Activated naive CD4-positive, alpha-beta T cell treated with anti-CD3 and anti-CD28 coated beads, Interleukin-2, amount 50 U/mL, for 16 hours (primary cell): ENCODE results near the gene KRTAP10-12.

ENCODE experiments used
- DNase-seq: peaks from one replicate; pipeline ENCODE4 v3.0.0-alpha.2; 2020

The KRTAP10-12 gene

DNA sequence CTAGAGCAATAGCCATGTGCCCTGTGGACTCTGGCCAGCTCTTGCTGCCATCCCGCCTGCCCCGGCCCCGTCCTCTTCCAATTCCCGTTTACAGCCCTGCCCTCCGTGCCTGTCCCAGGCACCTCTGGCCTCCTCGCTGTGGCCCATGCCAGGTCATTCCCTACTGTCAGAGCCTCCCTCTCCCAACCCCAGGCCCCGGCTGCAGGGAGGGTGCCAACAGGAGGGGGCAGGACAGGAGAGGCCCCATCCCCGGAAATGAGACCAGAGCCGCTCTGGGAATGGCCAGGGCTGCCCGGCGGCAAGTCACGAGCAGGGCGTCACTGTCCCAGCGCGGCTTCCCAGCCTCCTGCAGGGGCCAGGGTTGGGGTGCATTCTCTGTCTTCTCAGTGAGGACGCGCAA, 37.9 kb downstream of the KRTAP10-12 start:
- no peak for DNase-seq

DNA sequence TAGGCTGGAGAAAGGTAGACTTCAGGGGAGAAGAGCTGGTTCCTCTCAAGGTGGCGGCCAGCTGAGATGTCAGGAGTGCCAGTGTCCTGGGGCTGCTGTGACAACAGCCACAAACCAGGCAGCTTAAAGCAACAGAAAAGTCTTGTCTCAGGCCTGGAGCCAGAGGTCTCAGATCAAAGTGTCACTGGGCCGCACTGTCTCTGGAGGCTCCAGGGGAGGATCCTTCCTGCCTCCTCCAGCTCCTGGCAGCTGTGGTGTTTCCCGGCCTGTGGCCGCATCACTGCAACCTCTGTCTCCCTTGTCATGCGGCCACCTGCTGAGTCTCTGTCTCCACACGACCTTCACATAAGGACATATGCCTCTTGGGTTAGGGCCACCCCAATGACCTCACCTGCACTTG, 38.8 kb downstream of the KRTAP10-12 start:
- DNase-seq = no peak

DNA sequence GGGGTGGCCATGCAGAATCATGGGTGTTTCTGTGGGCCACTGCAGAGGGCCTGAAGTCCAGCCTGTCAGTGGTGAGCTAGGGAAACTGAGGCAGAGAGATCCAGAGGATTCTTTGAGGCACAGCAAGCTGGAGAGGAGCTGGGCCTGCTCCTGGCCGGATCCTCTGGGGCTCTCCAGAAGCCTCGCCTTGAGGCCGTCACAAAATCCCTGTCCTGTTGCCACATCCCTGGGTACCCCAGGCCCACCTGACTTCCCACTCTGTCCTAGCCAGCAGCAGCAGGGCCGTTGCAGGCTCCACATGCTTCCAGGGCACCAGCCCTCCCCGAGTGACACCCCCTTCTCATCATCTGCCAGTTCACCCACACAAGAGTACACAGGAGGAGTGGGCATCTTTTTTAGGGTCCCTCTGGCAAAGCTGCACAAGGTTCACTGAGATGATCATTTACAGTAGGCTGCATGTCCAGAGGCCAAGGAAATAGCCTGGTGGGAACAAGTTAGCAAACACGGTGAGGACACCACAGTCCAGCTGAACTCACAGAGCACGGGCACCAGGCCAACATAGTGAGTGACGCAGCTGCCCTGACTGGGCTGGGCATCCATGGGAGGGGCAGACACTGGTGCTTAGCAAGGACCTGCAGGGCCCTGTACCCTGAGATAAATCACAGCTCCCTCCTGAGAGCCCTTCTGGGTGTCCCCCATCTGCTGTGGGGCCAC, 39.5 kb downstream of the KRTAP10-12 start:
- DNase-seq = no peak

DNA sequence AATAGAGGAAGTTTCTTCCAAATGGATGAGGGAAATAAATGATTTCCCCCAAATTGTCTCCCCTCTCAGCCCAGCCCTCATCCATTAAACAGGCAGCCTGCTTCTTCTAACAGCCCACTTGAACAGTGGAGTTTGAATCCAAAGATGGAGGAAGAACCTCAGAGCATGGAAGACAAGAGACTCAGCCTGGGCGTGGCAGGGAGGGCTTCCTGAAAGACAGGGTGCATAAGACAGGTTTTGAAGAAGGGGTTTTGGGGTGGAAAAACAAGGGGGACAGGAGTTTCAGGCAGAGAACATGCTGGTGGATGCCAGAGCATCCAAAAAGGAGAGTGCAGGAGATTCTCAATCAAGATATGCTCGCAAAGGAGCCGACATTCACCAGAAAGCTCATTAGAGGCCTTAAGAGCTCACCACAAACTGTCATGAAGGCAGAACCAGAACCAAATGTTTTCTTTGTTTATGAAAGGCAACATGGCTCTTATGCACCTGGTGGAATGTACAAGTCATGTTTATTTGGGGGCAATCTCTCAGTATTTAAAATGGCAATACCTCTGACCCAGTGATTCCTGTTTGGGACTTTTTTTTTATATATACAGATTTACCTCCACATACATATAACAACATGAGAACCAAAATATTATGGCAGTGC, 40.9 kb downstream of the KRTAP10-12 start:
- DNase-seq = no peak

DNA sequence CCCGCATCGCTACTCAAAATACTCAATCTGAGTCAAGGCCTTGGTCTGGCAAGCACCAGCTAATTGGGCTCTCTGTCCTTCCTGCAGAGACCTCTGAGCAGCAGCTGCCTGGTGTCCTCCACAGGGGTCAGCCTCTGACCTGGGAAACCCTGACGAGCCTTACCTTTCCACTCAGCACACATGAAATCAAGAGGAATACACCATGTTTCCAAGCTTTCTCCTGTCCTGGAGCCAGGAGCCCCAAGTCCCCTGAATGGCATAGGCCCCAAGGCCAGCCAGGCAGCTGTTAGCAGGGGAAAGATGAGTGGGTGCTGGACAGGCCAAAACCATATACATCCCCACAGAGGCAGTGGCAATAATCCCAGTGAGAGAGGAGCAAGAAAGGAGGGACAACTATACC, 41.6 kb downstream of the KRTAP10-12 start:
- DNase-seq = no peak

DNA sequence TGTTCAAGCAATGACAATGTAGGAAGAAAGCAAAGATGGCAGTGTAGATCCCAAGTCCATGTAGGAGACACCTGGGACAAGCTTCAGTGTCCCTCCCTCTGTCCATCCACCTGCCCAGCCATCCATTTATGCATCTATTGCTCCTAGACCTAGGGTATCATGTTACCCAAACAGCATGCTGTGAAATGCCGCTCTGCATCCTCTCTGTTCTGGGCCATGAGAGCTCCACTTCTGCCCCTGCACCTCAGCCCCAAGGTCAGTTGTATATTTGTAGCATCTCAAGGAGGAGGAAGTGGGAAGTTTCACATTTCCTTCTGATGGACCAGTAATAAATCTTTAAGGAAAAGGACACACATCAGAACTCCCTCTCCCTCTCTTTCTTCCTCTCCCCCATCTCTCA, 42.3 kb downstream of the KRTAP10-12 start:
- no peak for DNase-seq

DNA sequence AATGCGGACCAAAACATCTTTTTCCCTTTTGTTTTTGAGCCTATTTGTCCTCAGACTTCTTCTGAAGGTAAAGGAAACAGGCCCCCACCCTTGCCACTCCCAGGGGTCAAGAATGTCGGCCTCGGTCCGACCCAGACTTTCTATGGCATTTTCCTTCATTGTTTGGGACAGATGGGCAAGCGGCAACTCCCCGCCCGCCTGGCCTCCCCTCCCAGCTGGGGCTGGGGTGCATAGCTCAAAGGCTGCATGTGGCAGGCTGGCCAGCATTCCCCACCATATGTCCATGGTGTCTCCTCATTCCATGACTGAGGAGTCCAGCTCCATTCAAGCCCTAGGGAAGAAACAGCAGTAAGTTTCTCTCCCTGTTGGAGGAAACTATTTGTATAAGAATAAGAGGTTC, 43.8 kb downstream of the KRTAP10-12 start:
- DNase-seq = no peak

DNA sequence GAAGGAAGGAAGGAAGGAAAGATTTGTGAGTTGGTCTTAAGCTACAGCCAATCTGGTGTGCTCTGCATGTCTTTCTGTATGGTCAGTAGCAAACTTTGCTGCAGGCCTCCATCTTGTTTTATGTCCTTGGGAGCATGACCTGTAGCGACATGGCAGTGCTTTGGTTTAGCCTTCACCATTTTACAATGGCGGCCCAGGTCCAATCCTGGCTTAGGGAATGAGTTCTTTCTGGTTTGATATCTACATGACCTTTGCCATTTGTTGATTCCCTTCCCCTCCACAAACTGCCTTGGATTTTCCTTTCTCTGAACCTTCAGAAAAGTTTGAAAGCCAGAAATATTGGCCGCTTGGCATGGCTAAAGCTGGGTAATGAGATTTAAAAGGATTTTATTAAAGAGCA, 44.9 kb downstream of the KRTAP10-12 start:
- no peak for DNase-seq

DNA sequence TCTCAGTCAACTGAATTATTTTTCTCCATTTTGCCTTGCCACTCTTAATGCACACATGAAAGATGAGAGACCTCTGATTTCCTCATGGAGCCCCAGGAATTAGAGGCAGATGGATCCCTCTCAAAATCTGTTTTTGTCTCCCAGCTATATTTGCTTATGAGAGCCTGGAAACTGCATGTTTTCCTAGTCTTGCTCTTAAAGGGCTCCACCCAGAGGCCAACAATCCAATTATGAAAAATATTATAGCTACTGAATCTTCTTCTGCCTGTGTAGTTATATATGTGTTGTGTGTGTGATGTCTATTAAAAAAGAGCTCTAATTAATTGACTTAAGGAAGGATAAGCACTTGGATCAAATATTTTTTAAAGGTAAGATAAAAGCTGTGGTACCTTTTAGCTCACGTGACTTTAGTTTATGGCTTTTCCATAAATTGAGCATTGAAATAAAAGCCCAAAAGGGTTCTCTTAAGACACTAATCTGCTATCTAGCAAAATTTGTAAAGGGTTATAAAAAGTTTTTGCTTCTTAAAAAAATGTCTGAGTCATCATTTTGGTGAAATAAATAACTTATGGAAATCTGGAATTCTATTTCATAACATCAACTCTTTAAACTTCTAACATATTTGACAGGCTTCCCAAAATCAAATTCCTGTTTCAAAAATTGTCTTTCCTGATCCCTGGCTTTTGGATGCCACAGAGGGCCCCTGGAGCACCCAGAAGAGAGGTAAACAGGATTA, 45.6 kb downstream of the KRTAP10-12 start:
- DNase-seq = no peak
